Activated CD4-positive, alpha-beta T cell treated with anti-CD3 and anti-CD28 coated beads, Interleukin-2, Interleukin-6, amounts not matched to agents 100 ng/mL and 50 ng/mL, durations not matched to agents 16 hours and 8 hours (primary cell): ENCODE results near the gene PROM2.

ENCODE experiments used
- DNase-seq: peaks from one replicate; pipeline ENCODE4 v3.0.0-alpha.2; 2020

The PROM2 gene

GRCh38 chr2:95310216-95310615 lies 36.0 kb downstream of the PROM2 start:
- DNase-seq = no peak

GRCh38 chr2:95310651-95311050 lies 36.4 kb downstream of the PROM2 start:
- DNase-seq = no peak

GRCh38 chr2:95311815-95312542 lies 37.7 kb downstream of the PROM2 start:
- DNase-seq = no peak

- DNase-seq = no peak
These were observed 38.4 kb downstream of the PROM2 start for GRCh38 chr2:95312543-95313201.

GRCh38 chr2:95313296-95314131 lies 39.3 kb downstream of the PROM2 start:
- DNase-seq = no peak

GRCh38 chr2:95314598-95314963 lies 40.3 kb downstream of the PROM2 start:
- no peak for DNase-seq

GRCh38 chr2:95314964-95315611 lies 40.8 kb downstream of the PROM2 start:
- DNase-seq = no peak

- no peak for DNase-seq
These were observed 41.7 kb downstream of the PROM2 start for GRCh38 chr2:95315801-95316411.

GRCh38 chr2:95316466-95317122 lies 42.3 kb downstream of the PROM2 start:
- DNase-seq = no peak

GRCh38 chr2:95317123-95317500 lies 42.9 kb downstream of the PROM2 start:
- DNase-seq = no peak

GRCh38 chr2:95317665-95318425 lies 43.6 kb downstream of the PROM2 start:
- DNase-seq = no peak

GRCh38 chr2:95318431-95319220 lies 44.4 kb downstream of the PROM2 start:
- DNase-seq = no peak

- DNase-seq = no peak
These were observed 45.5 kb downstream of the PROM2 start for GRCh38 chr2:95319481-95320343.

GRCh38 chr2:95320344-95320712 lies 46.1 kb downstream of the PROM2 start:
- no peak for DNase-seq

GRCh38 chr2:95320986-95321767 lies 46.9 kb downstream of the PROM2 start:
- no peak for DNase-seq

GRCh38 chr2:95323347-95324155 lies 49.3 kb downstream of the PROM2 start:
- peak; percentile 16 for DNase-seq

- no peak for DNase-seq
These were observed 50.8 kb downstream of the PROM2 start for GRCh38 chr2:95325026-95325425.
